ENCODE data around the gene MEIKIN. TPM values are rescaled to one million over a fixed set of nuclear protein-coding genes. Genes with fewer than 3 reads are reported as not detected.

Gene MEIKIN
- total and polyA plus RNA-seq, 4 donors, result 0.42 to 0.51 TPM; not detected in 2

GRCh38 chr5:131950706-131951105 is 5.2 kb upstream of the MEIKIN start:
- Histone ChIP-seq H3K4me1 (ENCODE audit: control insufficient read depth in 4 of 4, insufficient read depth in 4 of 4, low read length in 3 of 4) (no peaks in the 10 kb centered on the region), H3K9me3 (ENCODE audit: control insufficient read depth in 4 of 4, low read length in 3 of 4) (no peaks in the 10 kb centered on the region), H3K27ac (ENCODE audit: low read depth in 1 of 2, low read length in 2 of 2) (no peak overlapping the region), H3K27me3 (ENCODE audit: control insufficient read depth in 4 of 4, insufficient read depth in 4 of 4, low read length in 3 of 4) (no peaks in the 10 kb centered on the region), H3K4me3 (ENCODE audit: low read depth in 1 of 3, low read length in 3 of 3) (no peak overlapping the region), H3K36me3 (ENCODE audit: control insufficient read depth in 4 of 4, insufficient read depth in 3 of 4, low read depth in 1 of 4, low read length in 3 of 4) (no peaks in the 10 kb centered on the region), H3K9ac (ENCODE audit: low read depth in 1 of 2, low read length in 2 of 2) (no peak overlapping the region)
- no peak for DNase-seq (ENCODE audit: low spot score)
- no peak for TF ChIP-seq HNF4G (IDR thresholded peaks at IDR 0.05)
- no peak for TF ChIP-seq ATF3 (IDR thresholded peaks at IDR 0.05)
- TF ChIP-seq MAX (IDR thresholded peaks at IDR 0.05), result no peak
- TF ChIP-seq FOXA1 (IDR thresholded peaks at IDR 0.05), result no peak
- TF ChIP-seq HNF4A (conservative IDR thresholded peaks at IDR 0.05), result no peak
- TF ChIP-seq RXRA (IDR thresholded peaks at IDR 0.05), result no peak
- no peak for TF ChIP-seq JUND (IDR thresholded peaks at IDR 0.05)
- no peak for TF ChIP-seq REST (IDR thresholded peaks at IDR 0.05)
- no peak for TF ChIP-seq NR2F2 (IDR thresholded peaks at IDR 0.05)
- WGBS, result 95% methylated on average over 1 of the region's 1 CpG

- 53% methylated on average over 2 of the region's 2 CpGs for WGBS
- Histone ChIP-seq H3K27ac (ENCODE audit: low read depth in 1 of 2, low read length in 2 of 2) (no peak overlapping the region), H3K9me3 (ENCODE audit: control insufficient read depth in 4 of 4, low read length in 3 of 4) (no peaks in the 10 kb centered on the region), H3K36me3 (ENCODE audit: control insufficient read depth in 4 of 4, insufficient read depth in 3 of 4, low read depth in 1 of 4, low read length in 3 of 4) (no peaks in the 10 kb centered on the region), H3K4me3 (ENCODE audit: low read depth in 1 of 3, low read length in 3 of 3) (no peak overlapping the region), H3K27me3 (ENCODE audit: control insufficient read depth in 4 of 4, insufficient read depth in 4 of 4, low read length in 3 of 4) (no peaks in the 10 kb centered on the region), H3K4me1 (ENCODE audit: control insufficient read depth in 4 of 4, insufficient read depth in 4 of 4, low read length in 3 of 4) (no peaks in the 10 kb centered on the region), H3K9ac (ENCODE audit: low read depth in 1 of 2, low read length in 2 of 2) (no peak overlapping the region)
- DNase-seq (ENCODE audit: low spot score), result no peak
- no peak for TF ChIP-seq YY1 (IDR thresholded peaks at IDR 0.05)
- no peak for TF ChIP-seq NR2F2 (IDR thresholded peaks at IDR 0.05)
- no peak for TF ChIP-seq JUND (IDR thresholded peaks at IDR 0.05)
These were observed 2.0 kb upstream of the MEIKIN start for GRCh38 chr5:131947445-131947844.

- DNase-seq (ENCODE audit: low spot score), result no peak
These were observed 537 bp downstream of the MEIKIN start for GRCh38 chr5:131944702-131945550.

More at GRCh38 chr5:131944702-131945550, 537 bp downstream of the MEIKIN start:
- H3K9me3 ChIP-seq (ENCODE audit: control insufficient read depth in 4 of 4, low read length in 3 of 4), result no peaks in the 10 kb centered on the region
- 82% methylated on average over 37 of the region's 37 CpGs for WGBS
- H3K9ac ChIP-seq (ENCODE audit: low read depth in 1 of 2, low read length in 2 of 2), result no peak overlapping the region
- H3K27me3 ChIP-seq (ENCODE audit: control insufficient read depth in 4 of 4, insufficient read depth in 4 of 4, low read length in 3 of 4), result no peaks in the 10 kb centered on the region
- H3K36me3 ChIP-seq (ENCODE audit: control insufficient read depth in 4 of 4, insufficient read depth in 3 of 4, low read depth in 1 of 4, low read length in 3 of 4), result no peaks in the 10 kb centered on the region
- no peak overlapping the region for H3K4me3 ChIP-seq (ENCODE audit: low read depth in 1 of 3, low read length in 3 of 3)
- no peaks in the 10 kb centered on the region for H3K4me1 ChIP-seq (ENCODE audit: control insufficient read depth in 4 of 4, insufficient read depth in 4 of 4, low read length in 3 of 4)
- TF ChIP-seq CTCF (IDR thresholded peaks at IDR 0.05; ENCODE audit: low read depth, low read length, missing input control), result no peak
- no peak for TF ChIP-seq REST (IDR thresholded peaks at IDR 0.05)
- no peak for TF ChIP-seq HNF4A (conservative IDR thresholded peaks at IDR 0.05)
- no peak for TF ChIP-seq MAX (IDR thresholded peaks at IDR 0.05)
- no peak for TF ChIP-seq EGR1 (IDR thresholded peaks at IDR 0.05; ENCODE audit: low read depth in 2 of 2)
- TF ChIP-seq SP1 (IDR thresholded peaks at IDR 0.05), result no peak
- TF ChIP-seq ATF3 (IDR thresholded peaks at IDR 0.05), result no peak
- TF ChIP-seq YY1 (IDR thresholded peaks at IDR 0.05), result no peak
- no peak for TF ChIP-seq JUND (IDR thresholded peaks at IDR 0.05)
- no peak for TF ChIP-seq GABPA (IDR thresholded peaks at IDR 0.05 in 1 of 2, conservative IDR thresholded peaks at IDR 0.05 in 1 of 2)
- no peak for TF ChIP-seq FOXA1 (IDR thresholded peaks at IDR 0.05)
- H3K27ac ChIP-seq (ENCODE audit: low read depth in 1 of 2, low read length in 2 of 2), result no peak overlapping the region
